Ovary (tissue), 9 donors: Measurements from ENCODE around the gene TMEM14A. TPM values are rescaled to one million over a fixed set of nuclear protein-coding genes. Genes with fewer than 3 reads are reported as not detected.

Experiments used
- DNase-seq, 5 donors: peaks; one replicate each; pipeline ENCODE4 v3.0.0-alpha.2; 2019 to 2020
- H3K27ac ChIP-seq, 2 donors: fragments of 200-600 bp; one replicate each; pipeline versions ENCODE4 v1.5.1 to v1.8.0; 2019 to 2022
- H3K27me3 ChIP-seq: fragments of 200-600 bp; one replicate; pipeline ENCODE4 v1.8.0; 2022
- H3K36me3 ChIP-seq: fragments of 200-600 bp; sonication (generic); one replicate; pipeline ENCODE4 v1.5.1; 2019
- H3K4me1 ChIP-seq: one replicate; pipeline ENCODE4 v1.8.1; 2013; ENCODE audit warnings: mild to moderate bottlenecking, moderate library complexity; ENCODE audit not compliant: insufficient read depth
- H3K4me3 ChIP-seq: fragments of 200-600 bp; sonication (generic); one replicate; pipeline ENCODE4 v1.5.1; 2017
- H3K9me3 ChIP-seq, 2 donors: fragments of 200-600 bp in 1 of 2; sonication (generic) in 1 of 2; one replicate each; pipeline versions ENCODE4 v1.5.1 to v1.8.1; 2013 to 2019; ENCODE audit warnings: mild to moderate bottlenecking in 1 of 2, moderate library complexity in 1 of 2
- CTCF ChIP-seq, 3 donors: fragments of 450-650 bp in 2 of 3; fragments of 200-600 bp in 1 of 3; IDR thresholded peaks; one replicate each; pipeline versions ENCODE4 v1.5.1 to v1.8.0; 2016 to 2022; ENCODE audit warnings: antibody characterized with exemption in 3 of 3, mild to moderate bottlenecking in 1 of 3
- EP300 ChIP-seq: sonication (generic); formaldehyde crosslinking; IDR thresholded peaks from one replicate; pipeline ENCODE4 v1.6.1; 2017; ENCODE audit warnings: antibody characterized with exemption
- POLR2A ChIP-seq: fragments of 450-650 bp; IDR thresholded peaks from one replicate; pipeline ENCODE4 v1.6.1; 2017; ENCODE audit warnings: antibody characterized with exemption, mild to moderate bottlenecking, moderate library complexity
- WGBS, 3 donors: extraction: QIAGEN DNeasy Blood & Tissue Kit in 1 of 3; methylation state at CpG; one replicate each; pipeline versions ENCODE4 v1.1.5 to v1.1.7; 2013 to 2017; 5-methylcytosine and 5-hydroxymethylcytosine counted together
- intact Hi-C, 4 donors: fragments of 100-400 bp; cut with DNase I; formaldehyde crosslinking; loops; one replicate each; pipeline versions ENCODE4 v1.11.0 to v1.15.1; 2022 to 2023
- polyA plus RNA-seq, 2 donors: library from polyadenylated mRNA; stranded (reverse); fragments of 200-250 nt in 1 of 2; fragments of 350-450 nt in 1 of 2; fragmentation: Illumina TruSeq in 1 of 2; extraction: RNeasy Lipid Tissue Mini Kit (QIAGEN cat#74804) in 1 of 2; gene quantifications; one replicate each; pipeline ENCODE4 v1.2.3, GENCODE V29; 2013 to 2014
- total RNA-seq, 7 donors: library from RNA; depleted of rRNA in 2 of 7; stranded (reverse); fragments of >200 nt in 2 of 7; fragmentation: NEBNext Ultra II Directional in 3 of 7; extraction: Animal tissue kit (Norgen Biotek cat#: 25700) in 3 of 7; gene quantifications; one replicate each; pipeline versions ENCODE4 v1.1.0 to v1.2.4, GENCODE V29; 2016 to 2023
- donor health status: DM: no; HTN: no; CAD: no; lungs with moderate emphysema.
- donor health status: DM: no; HTN: no; CAD: no.
- donor health status: Bipolar disorder and iron deficiency.
- donor health status: DM: yes; HTN: yes; CAD: no.
- donor health status: DM: no; HTN: no; CAD: no.
- donor health status: DM: yes; HTN: yes; CAD: no.

The TMEM14A gene
- total and polyA plus RNA-seq, 9 donors = 17.0 to 35.6 (median 25.2) TPM

GRCh38 chr6:52718550-52718949 lies 47.6 kb downstream of the TMEM14A start:
- H3K27ac ChIP-seq = no peak overlapping the region
- no peaks in the 10 kb centered on the region for H3K4me1 ChIP-seq
- no peaks in the 10 kb centered on the region for H3K27me3 ChIP-seq
- no peaks in the 10 kb centered on the region for H3K9me3 ChIP-seq
- no peak for TF ChIP-seq CTCF (IDR thresholded peaks at IDR 0.05)
- no peak for TF ChIP-seq POLR2A
- TF ChIP-seq EP300 = no peak
- intact Hi-C loops = no loop called here
- no peaks in the 10 kb centered on the region for H3K36me3 ChIP-seq
- H3K4me3 ChIP-seq = no peak overlapping the region
- DNase-seq = no peak

GRCh38 chr6:52720321-52720720 lies 49.4 kb downstream of the TMEM14A start:
- intact Hi-C loops = no loop called here
- Histone ChIP-seq H3K36me3 (no peaks in the 10 kb centered on the region), H3K4me1 (no peaks in the 10 kb centered on the region), H3K9me3 (no peaks in the 10 kb centered on the region), H3K27ac (no peak overlapping the region), H3K27me3 (no peaks in the 10 kb centered on the region), H3K4me3 (no peak overlapping the region)
- WGBS, 3 donors = 51 to 70% (median 61%) methylated on average over 2 of the region's 2 CpGs
- TF ChIP-seq EP300 (no peak), POLR2A (no peak), CTCF (IDR thresholded peaks at IDR 0.05) (no peak)
- no peak for DNase-seq

GRCh38 chr6:52724042-52724405 lies 53.1 kb downstream of the TMEM14A start:
- Histone ChIP-seq H3K4me3 (no peak overlapping the region), H3K27ac (no peak overlapping the region), H3K9me3 (no peaks in the 10 kb centered on the region), H3K36me3 (no peaks in the 10 kb centered on the region), H3K4me1 (no peaks in the 10 kb centered on the region), H3K27me3 (no peaks in the 10 kb centered on the region)
- TF ChIP-seq EP300 = no peak
- no peak for TF ChIP-seq POLR2A
- no peak for TF ChIP-seq CTCF (IDR thresholded peaks at IDR 0.05)
- WGBS, 3 donors = 49 to 63% (median 55%) methylated on average over 2 of the region's 2 CpGs
- intact Hi-C loops = no loop called here
- DNase-seq = no peak

- 82 to 87% (median 86%) methylated on average over 13 of the region's 13 CpGs for WGBS, 3 donors
- no peak overlapping the region for H3K27ac ChIP-seq
- H3K4me3 ChIP-seq = no peak overlapping the region
- H3K4me1 ChIP-seq = no peaks in the 10 kb centered on the region
- no peaks in the 10 kb centered on the region for H3K36me3 ChIP-seq
- no peaks in the 10 kb centered on the region for H3K27me3 ChIP-seq
- H3K9me3 ChIP-seq = no peaks in the 10 kb centered on the region
- DNase-seq = peak in 4 of 5 donors; percentile 19 to 58 (median 30)
- no peak for TF ChIP-seq CTCF (IDR thresholded peaks at IDR 0.05)
- TF ChIP-seq POLR2A = no peak
- TF ChIP-seq EP300 = no peak
- intact Hi-C loops = no loop called here
Observed at GRCh38 chr6:52724406-52725121, 53.7 kb downstream of the TMEM14A start.
